GM12878 (cell line): ENCODE measurements around the gene LYPLA2. TPM values are rescaled to one million over a fixed set of nuclear protein-coding genes. Genes with fewer than 3 reads are reported as not detected.

Source experiments
- MTA3 ChIP-seq: IDR thresholded peaks from 2 replicates; pipeline ENCODE4 v1.6.1; 2012; ENCODE audit warnings: low read length, inconsistent platforms, borderline replicate concordance
- ZNF274 ChIP-seq: IDR thresholded peaks from one replicate; pipeline ENCODE4 v1.8.0; 2011; ENCODE audit not compliant: insufficient read length, insufficient read depth
- polyA plus RNA-seq, 11 experiments: library from polyadenylated mRNA; depleted of rRNA in 4 of 11; unstranded in 6 of 11; stranded (reverse) in 5 of 11; fragments of >200 nt; fragmentation: Nextera tagmentation in 4 of 11; fragmentation: Illumina TruSeq in 1 of 11; extraction: Ambion mirVana in 4 of 11; extraction: Trizol in 1 of 11; gene quantifications; 1 replicate in 1 of 11; 2 replicates in 10 of 11; pipeline versions ENCODE4 v1.2.1 to v1.2.3, GENCODE V29; 2011 to 2016; ENCODE audit warnings: inconsistent platforms in 2 of 11, missing spikeins in 2 of 11, low read depth in 1 of 11
- total RNA-seq, 4 experiments: library from RNA; depleted of rRNA in 3 of 4; stranded (reverse); fragments of >200 nt in 3 of 4; fragmentation: Illumina TruSeq in 1 of 4; extraction: Trizol in 1 of 4; gene quantifications; 2 replicates each; pipeline versions ENCODE4 v1.2.1 to v1.2.3, GENCODE V29; 2013 to 2021
- TF ChIP-seq, protein P1 (sequence below): fragments of 450-650 bp; IDR thresholded peaks from 2 replicates; pipeline ENCODE4 v1.6.1; 2017; ENCODE audit warnings: mild to moderate bottlenecking, low read depth, inconsistent platforms; ENCODE audit not compliant: poor library complexity, severe bottlenecking
- TF ChIP-seq, protein P2 (sequence below): fragments of 450-650 bp; IDR thresholded peaks from 2 replicates; pipeline ENCODE4 v1.6.1; 2017; ENCODE audit warnings: borderline replicate concordance

The LYPLA2 gene
- total and polyA plus RNA-seq, 10 of the 15 experiments (the other 5 are each of a cell fraction or from before 2014, with no cell fraction given): 2.7 to 129 (median 62.3) TPM

- TF ChIP-seq MTA3: no peak
- TF ChIP-seq, protein P1, sequence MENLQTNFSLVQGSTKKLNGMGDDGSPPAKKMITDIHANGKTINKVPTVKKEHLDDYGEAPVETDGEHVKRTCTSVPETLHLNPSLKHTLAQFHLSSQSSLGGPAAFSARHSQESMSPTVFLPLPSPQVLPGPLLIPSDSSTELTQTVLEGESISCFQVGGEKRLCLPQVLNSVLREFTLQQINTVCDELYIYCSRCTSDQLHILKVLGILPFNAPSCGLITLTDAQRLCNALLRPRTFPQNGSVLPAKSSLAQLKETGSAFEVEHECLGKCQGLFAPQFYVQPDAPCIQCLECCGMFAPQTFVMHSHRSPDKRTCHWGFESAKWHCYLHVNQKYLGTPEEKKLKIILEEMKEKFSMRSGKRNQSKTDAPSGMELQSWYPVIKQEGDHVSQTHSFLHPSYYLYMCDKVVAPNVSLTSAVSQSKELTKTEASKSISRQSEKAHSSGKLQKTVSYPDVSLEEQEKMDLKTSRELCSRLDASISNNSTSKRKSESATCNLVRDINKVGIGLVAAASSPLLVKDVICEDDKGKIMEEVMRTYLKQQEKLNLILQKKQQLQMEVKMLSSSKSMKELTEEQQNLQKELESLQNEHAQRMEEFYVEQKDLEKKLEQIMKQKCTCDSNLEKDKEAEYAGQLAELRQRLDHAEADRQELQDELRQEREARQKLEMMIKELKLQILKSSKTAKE: no peak
- TF ChIP-seq, protein P2, sequence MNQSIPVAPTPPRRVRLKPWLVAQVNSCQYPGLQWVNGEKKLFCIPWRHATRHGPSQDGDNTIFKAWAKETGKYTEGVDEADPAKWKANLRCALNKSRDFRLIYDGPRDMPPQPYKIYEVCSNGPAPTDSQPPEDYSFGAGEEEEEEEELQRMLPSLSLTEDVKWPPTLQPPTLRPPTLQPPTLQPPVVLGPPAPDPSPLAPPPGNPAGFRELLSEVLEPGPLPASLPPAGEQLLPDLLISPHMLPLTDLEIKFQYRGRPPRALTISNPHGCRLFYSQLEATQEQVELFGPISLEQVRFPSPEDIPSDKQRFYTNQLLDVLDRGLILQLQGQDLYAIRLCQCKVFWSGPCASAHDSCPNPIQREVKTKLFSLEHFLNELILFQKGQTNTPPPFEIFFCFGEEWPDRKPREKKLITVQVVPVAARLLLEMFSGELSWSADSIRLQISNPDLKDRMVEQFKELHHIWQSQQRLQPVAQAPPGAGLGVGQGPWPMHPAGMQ: no peak
- TF ChIP-seq ZNF274: no peak
These were observed 52.7 kb downstream of the LYPLA2 start (continued) for GRCh38 chr1:23843644-23844043.

Other genes with a start within 250 kb of the LYPLA2 start
Only the 7 nearest of the 10 such genes appear.
- gene RPL11, start 99.3 kb upstream of the LYPLA2 start, total RNA-seq (2014; rRNA removed): 2,159 and 2,394 TPM in 2 replicates
- gene RPL11, start 99.3 kb upstream of the LYPLA2 start, total RNA-seq (2014; rRNA removed; fragmentation: Illumina TruSeq; extraction: Trizol): 3,824 and 3,837 TPM in 2 replicates
- 1,753 and 1,779 TPM in 2 replicates for gene RPL11, start 99.3 kb upstream of the LYPLA2 start, total RNA-seq (2021)
- 2,789 and 3,603 TPM in 2 replicates for gene RPL11, start 99.3 kb upstream of the LYPLA2 start, polyA plus RNA-seq (2011; rRNA removed)
- gene RPL11, start 99.3 kb upstream of the LYPLA2 start, polyA plus RNA-seq (2014; fragmentation: Illumina TruSeq; extraction: Trizol): 4,611 and 5,379 TPM in 2 replicates
- 1,000 to 10,000 TPM; 2,510 to 2,532 TPM for gene RPL11, start 99.3 kb upstream of the LYPLA2 start, polyA plus RNA-seq (2014; fragmentation: Nextera tagmentation; extraction: Ambion mirVana)
- gene RPL11, start 99.3 kb upstream of the LYPLA2 start, polyA plus RNA-seq (2014; rRNA removed): 3,466 and 3,676 TPM in 2 replicates
- gene RPL11, start 99.3 kb upstream of the LYPLA2 start, polyA plus RNA-seq (2016; fragmentation: Nextera tagmentation; extraction: Ambion mirVana): 1,000 to 10,000 TPM in 1 of 2 experiments, 100 to 1,000 TPM in 1; 968 to 1,082 TPM
- gene ELOA, start 47.7 kb upstream of the LYPLA2 start, total RNA-seq (2014; rRNA removed): 31.3 and 31.8 TPM in 2 replicates
- gene ELOA, start 47.7 kb upstream of the LYPLA2 start, total RNA-seq (2014; rRNA removed; fragmentation: Illumina TruSeq; extraction: Trizol): 44.2 and 47.9 TPM in 2 replicates
- 46.2 and 46.6 TPM in 2 replicates for gene ELOA, start 47.7 kb upstream of the LYPLA2 start, total RNA-seq (2021)
- gene ELOA, start 47.7 kb upstream of the LYPLA2 start, polyA plus RNA-seq (2011; rRNA removed): 23.5 and 25.7 TPM in 2 replicates
- gene ELOA, start 47.7 kb upstream of the LYPLA2 start, polyA plus RNA-seq (2014; fragmentation: Illumina TruSeq; extraction: Trizol): 56.4 and 63.3 TPM in 2 replicates
- 10 to 100 TPM; 20.1 to 24.8 TPM for gene ELOA, start 47.7 kb upstream of the LYPLA2 start, polyA plus RNA-seq (2014; fragmentation: Nextera tagmentation; extraction: Ambion mirVana)
- gene ELOA, start 47.7 kb upstream of the LYPLA2 start, polyA plus RNA-seq (2014; rRNA removed): 30.8 and 33.4 TPM in 2 replicates
- gene ELOA, start 47.7 kb upstream of the LYPLA2 start, polyA plus RNA-seq (2016; fragmentation: Nextera tagmentation; extraction: Ambion mirVana): 10 to 100 TPM; 57.7 to 63.6 TPM
- 75.6 and 81.1 TPM in 2 replicates for gene PITHD1, start 12.7 kb upstream of the LYPLA2 start, total RNA-seq (2014; rRNA removed)
- 64.2 and 68.6 TPM in 2 replicates for gene PITHD1, start 12.7 kb upstream of the LYPLA2 start, total RNA-seq (2014; rRNA removed; fragmentation: Illumina TruSeq; extraction: Trizol)
- 61.7 and 65.5 TPM in 2 replicates for gene PITHD1, start 12.7 kb upstream of the LYPLA2 start, total RNA-seq (2021)
- 80.5 and 82.2 TPM in 2 replicates for gene PITHD1, start 12.7 kb upstream of the LYPLA2 start, polyA plus RNA-seq (2011; rRNA removed)
- gene PITHD1, start 12.7 kb upstream of the LYPLA2 start, polyA plus RNA-seq (2014; fragmentation: Illumina TruSeq; extraction: Trizol): 64.4 and 69.9 TPM in 2 replicates
- gene PITHD1, start 12.7 kb upstream of the LYPLA2 start, polyA plus RNA-seq (2014; fragmentation: Nextera tagmentation; extraction: Ambion mirVana): 10 to 100 TPM; 23.7 to 43.3 TPM
- 69.6 and 72.6 TPM in 2 replicates for gene PITHD1, start 12.7 kb upstream of the LYPLA2 start, polyA plus RNA-seq (2014; rRNA removed)
- 10 to 100 TPM; 64.8 to 73.2 TPM for gene PITHD1, start 12.7 kb upstream of the LYPLA2 start, polyA plus RNA-seq (2016; fragmentation: Nextera tagmentation; extraction: Ambion mirVana)
- gene GALE, start 9.6 kb downstream of the LYPLA2 start, total RNA-seq (2014; rRNA removed): 46.8 and 51.6 TPM in 2 replicates
- gene GALE, start 9.6 kb downstream of the LYPLA2 start, total RNA-seq (2014; rRNA removed; fragmentation: Illumina TruSeq; extraction: Trizol): 24.2 and 27.6 TPM in 2 replicates
- 41.7 and 47.5 TPM in 2 replicates for gene GALE, start 9.6 kb downstream of the LYPLA2 start, total RNA-seq (2021)
- 14.5 and 23.8 TPM in 2 replicates for gene GALE, start 9.6 kb downstream of the LYPLA2 start, polyA plus RNA-seq (2011; rRNA removed)
- gene GALE, start 9.6 kb downstream of the LYPLA2 start, polyA plus RNA-seq (2014; fragmentation: Illumina TruSeq; extraction: Trizol): 23.6 and 34.0 TPM in 2 replicates
- 1 to 10 TPM; 4.2 to 10.0 TPM for gene GALE, start 9.6 kb downstream of the LYPLA2 start, polyA plus RNA-seq (2014; fragmentation: Nextera tagmentation; extraction: Ambion mirVana)
- 50.2 and 50.8 TPM in 2 replicates for gene GALE, start 9.6 kb downstream of the LYPLA2 start, polyA plus RNA-seq (2014; rRNA removed)
- 10 to 100 TPM; 72.2 to 93.7 TPM for gene GALE, start 9.6 kb downstream of the LYPLA2 start, polyA plus RNA-seq (2016; fragmentation: Nextera tagmentation; extraction: Ambion mirVana)
- gene HMGCL, start 34.3 kb downstream of the LYPLA2 start, total RNA-seq (2014; rRNA removed): 34.2 and 35.9 TPM in 2 replicates
- 29.4 and 34.0 TPM in 2 replicates for gene HMGCL, start 34.3 kb downstream of the LYPLA2 start, total RNA-seq (2014; rRNA removed; fragmentation: Illumina TruSeq; extraction: Trizol)
- gene HMGCL, start 34.3 kb downstream of the LYPLA2 start, total RNA-seq (2021): 29.4 and 33.1 TPM in 2 replicates
- gene HMGCL, start 34.3 kb downstream of the LYPLA2 start, polyA plus RNA-seq (2011; rRNA removed): 30.6 and 35.5 TPM in 2 replicates
- 28.0 and 34.2 TPM in 2 replicates for gene HMGCL, start 34.3 kb downstream of the LYPLA2 start, polyA plus RNA-seq (2014; fragmentation: Illumina TruSeq; extraction: Trizol)
- gene HMGCL, start 34.3 kb downstream of the LYPLA2 start, polyA plus RNA-seq (2014; fragmentation: Nextera tagmentation; extraction: Ambion mirVana): 100 to 1,000 TPM in 1 of 2 experiments, 10 to 100 TPM in 1; 75.9 to 127 TPM
- 32.1 and 37.3 TPM in 2 replicates for gene HMGCL, start 34.3 kb downstream of the LYPLA2 start, polyA plus RNA-seq (2014; rRNA removed)
- 10 to 100 TPM; 40.1 to 40.5 TPM for gene HMGCL, start 34.3 kb downstream of the LYPLA2 start, polyA plus RNA-seq (2016; fragmentation: Nextera tagmentation; extraction: Ambion mirVana)
- gene FUCA1, start 77.1 kb downstream of the LYPLA2 start, total RNA-seq (2014; rRNA removed): 53.7 and 59.5 TPM in 2 replicates
- gene FUCA1, start 77.1 kb downstream of the LYPLA2 start, total RNA-seq (2014; rRNA removed; fragmentation: Illumina TruSeq; extraction: Trizol): 51.4 and 54.4 TPM in 2 replicates
- 41.3 and 42.4 TPM in 2 replicates for gene FUCA1, start 77.1 kb downstream of the LYPLA2 start, total RNA-seq (2021)
- gene FUCA1, start 77.1 kb downstream of the LYPLA2 start, polyA plus RNA-seq (2011; rRNA removed): 51.6 and 65.1 TPM in 2 replicates
- 55.9 and 61.5 TPM in 2 replicates for gene FUCA1, start 77.1 kb downstream of the LYPLA2 start, polyA plus RNA-seq (2014; fragmentation: Illumina TruSeq; extraction: Trizol)
- gene FUCA1, start 77.1 kb downstream of the LYPLA2 start, polyA plus RNA-seq (2014; fragmentation: Nextera tagmentation; extraction: Ambion mirVana): 10 to 100 TPM; 33.3 to 41.8 TPM
- 39.6 and 49.9 TPM in 2 replicates for gene FUCA1, start 77.1 kb downstream of the LYPLA2 start, polyA plus RNA-seq (2014; rRNA removed)
- gene FUCA1, start 77.1 kb downstream of the LYPLA2 start, polyA plus RNA-seq (2016; fragmentation: Nextera tagmentation; extraction: Ambion mirVana): 100 to 1,000 TPM; 112 to 117 TPM
- gene CNR2, start 122.2 kb downstream of the LYPLA2 start, total RNA-seq (2014; rRNA removed): 19.2 and 19.8 TPM in 2 replicates
- 18.9 and 19.5 TPM in 2 replicates for gene CNR2, start 122.2 kb downstream of the LYPLA2 start, total RNA-seq (2014; rRNA removed; fragmentation: Illumina TruSeq; extraction: Trizol)
- 13.6 and 15.1 TPM in 2 replicates for gene CNR2, start 122.2 kb downstream of the LYPLA2 start, total RNA-seq (2021)
- 0.40 and 0.46 TPM in 2 replicates for gene CNR2, start 122.2 kb downstream of the LYPLA2 start, polyA plus RNA-seq (2011; rRNA removed)
- gene CNR2, start 122.2 kb downstream of the LYPLA2 start, polyA plus RNA-seq (2014; fragmentation: Illumina TruSeq; extraction: Trizol): 12.8 and 13.5 TPM in 2 replicates
- 10 to 100 TPM in 1 of 2 experiments, 1 to 10 TPM in 1; 9.8 to 12.3 TPM for gene CNR2, start 122.2 kb downstream of the LYPLA2 start, polyA plus RNA-seq (2014; fragmentation: Nextera tagmentation; extraction: Ambion mirVana)
- 10.3 and 11.2 TPM in 2 replicates for gene CNR2, start 122.2 kb downstream of the LYPLA2 start, polyA plus RNA-seq (2014; rRNA removed)
- 10 to 100 TPM; 11.9 to 12.2 TPM for gene CNR2, start 122.2 kb downstream of the LYPLA2 start, polyA plus RNA-seq (2016; fragmentation: Nextera tagmentation; extraction: Ambion mirVana)